HCT116 (cell line): ENCODE measurements around the gene RAD18. TPM values are rescaled to one million over a fixed set of nuclear protein-coding genes. Genes with fewer than 3 reads are reported as not detected.

Source experiments
- ATAC-seq: fragments of 200-7000 bp; cut with Tn5 transposase; 2 replicates; pipeline ENCODE4 v1.9.1; 2020; ENCODE audit warnings: mild to moderate bottlenecking, moderate library complexity
- BruUV-seq: library from RNA; stranded (reverse); fragments of 400-500 nt; replicated peaks from 2 replicates; lab custom pipeline; 2021; lab: Mats Ljungman, UMichigan
- CTCF ChIA-PET: fragments of 300-600 bp; sonication (Branson Sonifier 250); formaldehyde crosslinking; loops from one replicate; lab custom pipeline; 2021; ENCODE audit warnings: antibody characterized with exemption; lab: Charles Lee
- POLR2A ChIA-PET: fragments of 300-600, 350-600 bp; sonication (Branson Sonifier 250); formaldehyde crosslinking; loops from one replicate; lab custom pipeline; 2021; ENCODE audit warnings: antibody characterized with exemption; lab: Charles Lee
- RAD21 ChIA-PET, 2 experiments: fragments of 300-600 bp; sonication (Branson Sonifier 250); formaldehyde crosslinking; loops; one replicate each; lab custom pipeline; 2023; ENCODE audit warnings: low total read pairs in 2 of 2; ENCODE audit not compliant: uncharacterized antibody in 2 of 2, unreplicated experiment in 2 of 2, low non-redundant PET in 1 of 2; lab: Charles Lee
- DNase-seq: peaks from one replicate; pipeline ENCODE4 v3.0.0-alpha.2; 2010; ENCODE audit warnings: low read depth, low spot score
- H2AFZ ChIP-seq: fragments of 200-600 bp; shearing (Covaris generic), sonication (generic); 2 replicates; pipeline ENCODE4 v1.6.1; 2017; ENCODE audit warnings: low read depth, mixed run types, mixed read lengths, antibody characterized with exemption, low read length; ENCODE audit not compliant: poor library complexity, severe bottlenecking
- H3K27ac ChIP-seq: 2 replicates; pipeline ENCODE4 v1.5.1; 2012; ENCODE audit warnings: low read depth, low read length
- H3K27me3 ChIP-seq: fragments of 200-600 bp; sonication (generic); 2 replicates; pipeline ENCODE4 v1.6.1; 2016; ENCODE audit warnings: mixed run types, low read length, mixed read lengths; ENCODE audit not compliant: insufficient read depth
- H3K36me3 ChIP-seq, 2 experiments: fragments of 200-500 bp in 1 of 2; fragments of 200-600 bp in 1 of 2; sonication (Bioruptor generic) in 1 of 2; sonication (generic) in 1 of 2; 2 replicates each; pipeline versions ENCODE4 v1.5.1 to v1.6.1; 2014 to 2016; ENCODE audit warnings: low read length in 2 of 2, inconsistent platforms in 1 of 2, mixed read lengths in 1 of 2, mixed run types in 1 of 2; ENCODE audit not compliant: insufficient read depth in 2 of 2, control insufficient read depth in 1 of 2
- H3K4me1 ChIP-seq, 2 experiments: fragments of 200-600 bp in 1 of 2; sonication (generic) in 1 of 2; 2 replicates each; pipeline versions ENCODE4 v1.5.1 to v1.6.1; 2012 to 2017; ENCODE audit warnings: low read length in 2 of 2, inconsistent platforms in 1 of 2, mild to moderate bottlenecking in 1 of 2, mixed read lengths in 1 of 2, mixed run types in 1 of 2, moderate library complexity in 1 of 2; ENCODE audit not compliant: insufficient read depth in 2 of 2, control insufficient read depth in 1 of 2
- H3K4me2 ChIP-seq: fragments of 200-600 bp; sonication (generic); 2 replicates; pipeline ENCODE4 v1.6.1; 2017; ENCODE audit warnings: mixed run types, low read length, mixed read lengths
- H3K4me3 ChIP-seq, 2 experiments: fragments of 200-600 bp in 1 of 2; sonication (generic) in 1 of 2; replicated peaks in 1 of 2; 2 replicates each; pipeline ENCODE4 v1.5.1; 2011 to 2016; ENCODE audit warnings: low read length in 2 of 2, control low read depth in 1 of 2, low read depth in 1 of 2, mild to moderate bottlenecking in 1 of 2, mixed read lengths in 1 of 2, mixed run types in 1 of 2
- H3K79me2 ChIP-seq: fragments of 200-600 bp; sonication (generic); 2 replicates; pipeline ENCODE4 v1.6.1; 2017; ENCODE audit warnings: mild to moderate bottlenecking, mixed run types, low read length, moderate library complexity, mixed read lengths; ENCODE audit not compliant: insufficient read depth
- H3K9ac ChIP-seq: fragments of 200-600 bp; sonication (generic); 2 replicates; pipeline ENCODE4 v1.6.1; 2016; ENCODE audit warnings: low read length, mixed read lengths
- H3K9me2 ChIP-seq: fragments of 200-600 bp; sonication (generic), shearing (Covaris generic); 2 replicates; pipeline ENCODE4 v1.6.1; 2017; ENCODE audit warnings: mixed run types, mild to moderate bottlenecking, moderate library complexity; ENCODE audit not compliant: insufficient read depth
- H3K9me3 ChIP-seq, 2 experiments: fragments of 200-500 bp in 1 of 2; fragments of 200-600 bp in 1 of 2; sonication (Bioruptor generic) in 1 of 2; sonication (generic) in 1 of 2; 2 replicates each; pipeline ENCODE4 v1.6.1; 2014 to 2017; ENCODE audit warnings: low read length in 2 of 2, mixed read lengths in 2 of 2, inconsistent platforms in 1 of 2, low read depth in 1 of 2, mild to moderate bottlenecking in 1 of 2, mixed run types in 1 of 2, moderate library complexity in 1 of 2; ENCODE audit not compliant: control insufficient read depth in 1 of 2, insufficient read depth in 1 of 2
- H4K20me1 ChIP-seq: fragments of 200-600 bp; sonication (generic), shearing (Covaris generic); 2 replicates; pipeline ENCODE4 v1.6.1; 2017; ENCODE audit warnings: mixed run types, mild to moderate bottlenecking, moderate library complexity; ENCODE audit not compliant: insufficient read depth
- CBX3 ChIP-seq: IDR thresholded peaks from 2 replicates; pipeline ENCODE4 v1.6.1; 2012; ENCODE audit warnings: low read depth
- EGR1 ChIP-seq: IDR thresholded peaks from 2 replicates; pipeline ENCODE4 v1.6.1; 2012; ENCODE audit warnings: low read depth
- POLR2AphosphoS5 ChIP-seq: IDR thresholded peaks from 2 replicates; pipeline ENCODE4 v1.6.1; 2011; ENCODE audit warnings: mild to moderate bottlenecking, low read depth, low read length, moderate library complexity
- YY1 ChIP-seq: IDR thresholded peaks from 2 replicates; pipeline ENCODE4 v1.6.1; 2011; ENCODE audit warnings: low read length, low read depth, moderate library complexity, mild to moderate bottlenecking; ENCODE audit not compliant: insufficient replicate concordance; ENCODE audit errors: extremely low read depth
- intact Hi-C: fragments of 100-400 bp; cut with micrococcal nuclease; formaldehyde crosslinking; loops from 2 replicates; pipeline ENCODE4 v1.10.0; 2022
- total RNA-seq: library from RNA; stranded (reverse); gene quantifications from one replicate; pipeline ENCODE4 v1.2.1, GENCODE V29; 2021; ENCODE audit not compliant: unreplicated experiment
- TF ChIP-seq, protein P1 (sequence below): IDR thresholded peaks from 2 replicates; pipeline ENCODE4 v1.6.1; 2012
- TF ChIP-seq, protein P2 (sequence below): IDR thresholded peaks from 2 replicates; pipeline ENCODE4 v1.6.1; 2012; ENCODE audit warnings: low read depth

The RAD18 gene
- total RNA-seq, 1 experiment from 2014 or later: 28.7 TPM

DNA sequence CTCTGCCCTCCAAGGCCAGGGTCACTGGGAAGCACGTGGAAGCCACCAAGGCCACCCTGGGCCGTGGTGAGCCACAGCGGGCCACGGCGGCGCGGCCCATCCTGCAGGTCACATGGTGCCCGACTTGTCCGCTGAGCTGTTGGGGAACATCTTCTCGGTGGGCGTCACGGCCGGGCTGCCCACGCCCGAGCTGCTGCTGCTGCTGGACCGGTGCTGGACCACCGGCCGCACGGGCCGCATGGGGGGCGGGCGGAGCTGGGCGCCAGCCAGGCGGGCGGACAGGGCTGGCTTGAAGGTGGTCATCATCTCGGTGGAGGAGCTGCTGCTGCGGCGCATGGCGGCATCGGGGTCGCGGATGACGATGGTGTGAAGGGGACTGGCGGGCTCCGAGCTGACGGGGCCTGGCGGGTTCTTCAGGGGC is 22.1 kb upstream of the RAD18 start:
- CTCF ChIA-PET: interaction anchor here (3.6 kb wide), 1 partner anchor 317 kb away, joined by 26 read pairs; no protein-coding TSS in a partner anchor

More for the DNA sequence above, 22.1 kb upstream of the RAD18 start:
- H3K4me2 ChIP-seq: no peak overlapping the region
- ATAC-seq: no peak
- no peak for DNase-seq
- TF ChIP-seq POLR2AphosphoS5 (no peak), CBX3 (no peak), YY1 (no peak), EGR1 (no peak)
- TF ChIP-seq, protein P1, sequence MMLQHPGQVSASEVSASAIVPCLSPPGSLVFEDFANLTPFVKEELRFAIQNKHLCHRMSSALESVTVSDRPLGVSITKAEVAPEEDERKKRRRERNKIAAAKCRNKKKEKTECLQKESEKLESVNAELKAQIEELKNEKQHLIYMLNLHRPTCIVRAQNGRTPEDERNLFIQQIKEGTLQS: no peak
- TF ChIP-seq, protein P2, sequence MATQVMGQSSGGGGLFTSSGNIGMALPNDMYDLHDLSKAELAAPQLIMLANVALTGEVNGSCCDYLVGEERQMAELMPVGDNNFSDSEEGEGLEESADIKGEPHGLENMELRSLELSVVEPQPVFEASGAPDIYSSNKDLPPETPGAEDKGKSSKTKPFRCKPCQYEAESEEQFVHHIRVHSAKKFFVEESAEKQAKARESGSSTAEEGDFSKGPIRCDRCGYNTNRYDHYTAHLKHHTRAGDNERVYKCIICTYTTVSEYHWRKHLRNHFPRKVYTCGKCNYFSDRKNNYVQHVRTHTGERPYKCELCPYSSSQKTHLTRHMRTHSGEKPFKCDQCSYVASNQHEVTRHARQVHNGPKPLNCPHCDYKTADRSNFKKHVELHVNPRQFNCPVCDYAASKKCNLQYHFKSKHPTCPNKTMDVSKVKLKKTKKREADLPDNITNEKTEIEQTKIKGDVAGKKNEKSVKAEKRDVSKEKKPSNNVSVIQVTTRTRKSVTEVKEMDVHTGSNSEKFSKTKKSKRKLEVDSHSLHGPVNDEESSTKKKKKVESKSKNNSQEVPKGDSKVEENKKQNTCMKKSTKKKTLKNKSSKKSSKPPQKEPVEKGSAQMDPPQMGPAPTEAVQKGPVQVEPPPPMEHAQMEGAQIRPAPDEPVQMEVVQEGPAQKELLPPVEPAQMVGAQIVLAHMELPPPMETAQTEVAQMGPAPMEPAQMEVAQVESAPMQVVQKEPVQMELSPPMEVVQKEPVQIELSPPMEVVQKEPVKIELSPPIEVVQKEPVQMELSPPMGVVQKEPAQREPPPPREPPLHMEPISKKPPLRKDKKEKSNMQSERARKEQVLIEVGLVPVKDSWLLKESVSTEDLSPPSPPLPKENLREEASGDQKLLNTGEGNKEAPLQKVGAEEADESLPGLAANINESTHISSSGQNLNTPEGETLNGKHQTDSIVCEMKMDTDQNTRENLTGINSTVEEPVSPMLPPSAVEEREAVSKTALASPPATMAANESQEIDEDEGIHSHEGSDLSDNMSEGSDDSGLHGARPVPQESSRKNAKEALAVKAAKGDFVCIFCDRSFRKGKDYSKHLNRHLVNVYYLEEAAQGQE: no peak
- TF ChIP-seq, all 23 proteins: peak for 0
- intact Hi-C loops: no loop called here
- H3K9me2 ChIP-seq: no peaks in the 10 kb centered on the region
- no peak overlapping the region for H3K4me3 ChIP-seq
- H3K27ac ChIP-seq: no peak overlapping the region
- no peaks in the 10 kb centered on the region for H3K79me2 ChIP-seq
- H4K20me1 ChIP-seq: no peaks in the 10 kb centered on the region
- H3K27me3 ChIP-seq: peaks cover under 1% of the 10 kb centered on the region; the same call in 1 of the 2 replicates
- ChIA-PET RAD21 (no interaction called here), POLR2A (no interaction called here)
- no TSS peak for BruUV-seq
- no peaks in the 10 kb centered on the region for H3K36me3 ChIP-seq
- no peak overlapping the region for H2AFZ ChIP-seq
- H3K9ac ChIP-seq: no peak overlapping the region
- no peaks in the 10 kb centered on the region for H3K4me1 ChIP-seq
- 0 out of 4 replicates have a peak, but pooled peaks cover 0 to 3% of the 10 kb centered on the region in 2 experiments for H3K9me3 ChIP-seq
